Nephron progenitor cell (in vitro differentiated cells): ENCODE measurements around the gene ZSWIM5.
"Not testable (repeated sequence)": the region's sequence is repeated elsewhere in the genome, so short reads cannot be mapped to it uniquely, and the experiment has no call there.

Source experiments
- DNase-seq: peaks from one replicate; pipeline ENCODE4 v3.0.0; 2021
- H3K27ac Mint-ChIP-seq: 2 replicates; pipeline ENCODE4 v1.8.0; 2021; ENCODE audit warnings: mild to moderate bottlenecking, moderate library complexity, mixed read lengths
- H3K27me3 Mint-ChIP-seq: 2 replicates; pipeline ENCODE4 v1.8.0; 2021; ENCODE audit warnings: mild to moderate bottlenecking, low read depth, mixed read lengths; ENCODE audit not compliant: poor library complexity
- H3K36me3 Mint-ChIP-seq: 2 replicates; pipeline ENCODE4 v1.8.0; 2021; ENCODE audit warnings: low read depth, mixed read lengths
- H3K4me1 Mint-ChIP-seq: 2 replicates; pipeline ENCODE4 v1.8.0; 2021; ENCODE audit warnings: mixed read lengths
- H3K4me3 Mint-ChIP-seq: 2 replicates; pipeline ENCODE4 v1.8.0; 2021; ENCODE audit warnings: mild to moderate bottlenecking, moderate library complexity, mixed read lengths
- H3K9me3 Mint-ChIP-seq: 2 replicates; pipeline ENCODE4 v1.8.0; 2021; ENCODE audit warnings: mild to moderate bottlenecking, moderate library complexity, mixed read lengths
- TF ChIP-seq, protein P1 (sequence below): fragments of 200-600 bp; sonication (generic); IDR thresholded peaks from 2 replicates; pipeline ENCODE4 v1.5.0; 2021; ENCODE audit warnings: antibody characterized with exemption

The ZSWIM5 gene

GRCh38 chr1:45005761-45006160, 200.6 kb downstream of the ZSWIM5 start:
- Mint-ChIP-seq H3K36me3 (peaks cover 14% of the 10 kb centered on the region), H3K9me3 (no peaks in the 10 kb centered on the region), H3K4me3 (no peak overlapping the region), H3K4me1 (peaks cover 9% of the 10 kb centered on the region), H3K27ac (no peak overlapping the region), H3K27me3 (no peaks in the 10 kb centered on the region)
- TF ChIP-seq, protein P1, sequence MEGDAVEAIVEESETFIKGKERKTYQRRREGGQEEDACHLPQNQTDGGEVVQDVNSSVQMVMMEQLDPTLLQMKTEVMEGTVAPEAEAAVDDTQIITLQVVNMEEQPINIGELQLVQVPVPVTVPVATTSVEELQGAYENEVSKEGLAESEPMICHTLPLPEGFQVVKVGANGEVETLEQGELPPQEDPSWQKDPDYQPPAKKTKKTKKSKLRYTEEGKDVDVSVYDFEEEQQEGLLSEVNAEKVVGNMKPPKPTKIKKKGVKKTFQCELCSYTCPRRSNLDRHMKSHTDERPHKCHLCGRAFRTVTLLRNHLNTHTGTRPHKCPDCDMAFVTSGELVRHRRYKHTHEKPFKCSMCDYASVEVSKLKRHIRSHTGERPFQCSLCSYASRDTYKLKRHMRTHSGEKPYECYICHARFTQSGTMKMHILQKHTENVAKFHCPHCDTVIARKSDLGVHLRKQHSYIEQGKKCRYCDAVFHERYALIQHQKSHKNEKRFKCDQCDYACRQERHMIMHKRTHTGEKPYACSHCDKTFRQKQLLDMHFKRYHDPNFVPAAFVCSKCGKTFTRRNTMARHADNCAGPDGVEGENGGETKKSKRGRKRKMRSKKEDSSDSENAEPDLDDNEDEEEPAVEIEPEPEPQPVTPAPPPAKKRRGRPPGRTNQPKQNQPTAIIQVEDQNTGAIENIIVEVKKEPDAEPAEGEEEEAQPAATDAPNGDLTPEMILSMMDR: no peak
- no peak for DNase-seq

DNA sequence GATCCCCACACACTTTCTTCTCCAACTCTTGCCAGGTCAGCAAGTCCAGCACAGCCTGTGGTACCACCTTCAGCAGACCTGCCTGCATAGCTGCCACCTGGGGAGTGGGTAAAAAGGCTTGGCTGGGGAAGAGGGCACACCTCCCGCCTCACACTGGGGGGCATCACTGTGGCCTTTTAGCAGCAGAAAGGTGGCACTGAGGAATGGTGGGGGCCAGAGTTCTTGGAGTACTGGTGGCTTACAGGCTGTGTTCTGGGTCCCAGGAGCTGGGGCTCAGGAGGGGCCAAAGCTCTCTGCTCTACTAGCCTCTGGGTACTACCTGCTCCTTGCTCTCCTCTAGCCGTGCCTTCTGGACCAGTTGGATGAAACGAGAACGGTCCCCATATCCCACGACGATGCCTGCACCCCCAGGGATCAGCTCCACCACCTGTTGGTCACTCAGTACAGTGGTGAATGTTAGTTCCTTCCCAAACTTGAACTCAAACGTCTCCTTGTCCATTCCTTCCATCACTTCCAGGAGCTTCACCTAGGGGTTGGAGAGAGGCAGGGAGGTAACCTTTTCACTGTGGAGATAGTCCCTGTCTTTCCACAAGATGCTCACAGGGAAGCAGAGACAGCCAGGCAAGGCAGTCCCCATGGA, 202.0 kb downstream of the ZSWIM5 start:
- H3K9me3 Mint-ChIP-seq: no peaks in the 10 kb centered on the region
- TF ChIP-seq, protein P1: no peak
- no peak overlapping the region for H3K4me3 Mint-ChIP-seq
- no peaks in the 10 kb centered on the region for H3K27me3 Mint-ChIP-seq
- DNase-seq: no peak
- H3K4me1 Mint-ChIP-seq: no peaks in the 10 kb centered on the region
- no peak overlapping the region for H3K27ac Mint-ChIP-seq
- peaks cover 14% of the 10 kb centered on the region for H3K36me3 Mint-ChIP-seq

GRCh38 chr1:45003741-45004140, 202.7 kb downstream of the ZSWIM5 start:
- DNase-seq: no peak
- Mint-ChIP-seq H3K27me3 (no peaks in the 10 kb centered on the region), H3K4me3 (no peak overlapping the region), H3K4me1 (no peaks in the 10 kb centered on the region), H3K36me3 (peaks cover 9% of the 10 kb centered on the region), H3K27ac (no peak overlapping the region), H3K9me3 (no peaks in the 10 kb centered on the region)
- TF ChIP-seq, protein P1: no peak

DNA sequence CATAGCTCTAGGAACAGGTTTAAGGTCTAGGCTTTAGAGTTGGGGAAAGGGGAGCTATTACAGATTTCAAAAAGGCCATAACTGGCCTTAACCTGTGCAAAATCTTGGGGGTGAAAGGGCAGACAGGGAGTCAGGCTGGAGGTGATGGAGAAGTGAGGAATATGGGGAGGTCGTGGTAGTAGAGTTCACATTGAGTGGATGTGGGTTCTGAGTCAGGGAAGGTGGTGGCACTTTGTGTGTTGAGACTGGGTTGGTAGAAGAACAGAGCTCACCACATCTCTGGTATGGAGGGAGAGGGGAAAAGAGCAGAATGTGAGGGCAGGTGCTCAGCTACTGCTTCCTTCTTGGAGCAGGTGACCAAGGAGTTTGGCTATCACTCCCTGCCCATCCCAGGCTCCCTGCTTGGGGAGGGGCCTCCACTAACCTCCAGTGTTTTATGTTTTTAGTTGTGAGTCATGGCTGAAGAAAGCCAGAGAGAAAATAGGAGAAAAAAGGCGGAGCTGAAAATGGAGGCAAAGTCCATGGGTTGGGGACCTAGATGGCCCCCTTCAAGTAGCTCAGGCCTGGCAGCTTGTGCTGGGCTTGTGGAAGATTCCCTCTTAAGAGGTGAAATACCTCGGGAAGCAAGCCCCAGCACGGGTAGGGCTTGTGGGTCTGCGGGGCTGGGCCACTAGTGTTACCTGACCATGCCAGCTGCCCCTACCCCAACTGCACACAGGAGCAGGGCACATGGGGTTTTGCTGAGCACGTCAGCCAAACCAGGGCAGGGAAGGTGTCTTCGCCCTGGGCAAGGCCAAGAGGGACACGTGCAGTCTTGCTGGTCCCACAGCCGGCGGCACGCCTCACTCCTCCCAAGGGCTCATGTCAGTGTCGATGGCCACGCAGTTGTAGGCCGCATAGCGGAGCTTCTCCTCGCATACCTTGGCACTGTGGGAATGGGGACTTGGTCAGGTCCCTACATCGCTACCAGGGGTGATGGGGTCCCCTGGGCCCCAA, 203.5 kb downstream of the ZSWIM5 start:
- no peaks in the 10 kb centered on the region for H3K4me1 Mint-ChIP-seq
- no peak overlapping the region for H3K27ac Mint-ChIP-seq
- DNase-seq: no peak
- H3K4me3 Mint-ChIP-seq: no peak overlapping the region
- H3K9me3 Mint-ChIP-seq: no peaks in the 10 kb centered on the region
- TF ChIP-seq, protein P1: no peak
- no peaks in the 10 kb centered on the region for H3K27me3 Mint-ChIP-seq
- H3K36me3 Mint-ChIP-seq: peaks cover 7% of the 10 kb centered on the region

- not testable (repeated sequence) for H3K4me1 Mint-ChIP-seq, H3K4me3 Mint-ChIP-seq, H3K36me3 Mint-ChIP-seq, H3K27ac Mint-ChIP-seq, H3K27me3 Mint-ChIP-seq, H3K9me3 Mint-ChIP-seq, DNase-seq
These were observed 204.8 kb downstream of the ZSWIM5 start for GRCh38 chr1:45001576-45001975.

DNA sequence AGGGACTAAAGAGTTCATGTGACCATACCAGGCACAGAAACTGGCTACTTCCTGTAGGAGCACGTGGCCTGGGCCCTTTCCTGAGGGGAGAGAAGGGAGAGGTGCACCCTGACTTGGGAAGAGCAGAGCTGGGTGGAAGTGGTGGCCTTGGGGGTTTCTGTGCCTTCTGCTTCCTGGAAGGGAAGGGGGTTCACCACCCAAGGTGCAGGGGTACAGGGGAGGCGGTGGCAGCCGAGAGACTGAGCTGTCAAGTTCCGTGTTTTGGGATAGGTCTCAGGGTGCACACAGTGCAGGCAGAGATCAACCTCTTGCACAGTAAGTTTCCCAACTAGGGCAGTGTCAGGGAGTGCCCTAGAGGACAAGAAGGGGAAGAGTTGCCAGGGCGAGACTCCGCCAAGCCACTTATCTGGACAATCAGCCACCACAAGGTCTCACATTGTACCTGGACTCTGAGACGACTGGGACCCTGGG, 205.4 kb downstream of the ZSWIM5 start:
- TF ChIP-seq, protein P1: no peak
- Mint-ChIP-seq H3K4me3 (no peak overlapping the region), H3K9me3 (no peaks in the 10 kb centered on the region), H3K36me3 (peaks cover 7% of the 10 kb centered on the region), H3K27ac (peak overlapping the region; percentile 2), H3K4me1 (no peaks in the 10 kb centered on the region), H3K27me3 (no peaks in the 10 kb centered on the region)
- DNase-seq: no peak
